HepG2 (cell line): Measurements from ENCODE around the gene UVSSA. TPM values are rescaled to one million over a fixed set of nuclear protein-coding genes. Genes with fewer than 3 reads are reported as not detected.

Experiments
- CEBPB ChIP-seq: IDR thresholded peaks from 2 replicates; pipeline ENCODE4 v1.6.1; 2011; ENCODE audit warnings: low read depth, low read length, improper control_type of control experiment, borderline replicate concordance
- FOSL2 ChIP-seq: sonication (generic); formaldehyde crosslinking; IDR thresholded peaks from 2 replicates; pipeline ENCODE4 v1.4.0; 2020; ENCODE audit warnings: missing genetic modification reagents
- HNF4G ChIP-seq, 2 experiments: sonication (generic) in 1 of 2; formaldehyde crosslinking in 1 of 2; IDR thresholded peaks; 2 replicates each; pipeline versions ENCODE4 v1.4.0 to v1.6.1; 2011 to 2020; ENCODE audit warnings: borderline replicate concordance in 2 of 2, low read depth in 2 of 2, mild to moderate bottlenecking in 2 of 2, low read length in 1 of 2, missing genetic modification reagents in 1 of 2, moderate library complexity in 1 of 2
- polyA plus RNA-seq, 8 experiments: library from polyadenylated mRNA; depleted of rRNA in 3 of 8; stranded (reverse) in 7 of 8; unstranded in 1 of 8; fragments of >200 nt; fragmentation: Illumina TruSeq in 4 of 8; extraction: Trizol in 4 of 8; gene quantifications; 2 replicates each; pipeline versions ENCODE4 v1.2.1 to v1.2.3, GENCODE V29; 2011 to 2016; ENCODE audit warnings: low read depth in 4 of 8, missing spikeins in 1 of 8, mixed read lengths in 1 of 8; ENCODE audit not compliant: insufficient read depth in 1 of 8
- total RNA-seq, 5 experiments: library from RNA; depleted of rRNA; stranded (reverse); fragments of >200 nt; fragmentation: Illumina TruSeq; extraction: Trizol; gene quantifications; 2 replicates each; pipeline ENCODE4 v1.2.3, GENCODE V29; 2016; ENCODE audit warnings: low read depth in 1 of 5
- TF ChIP-seq, protein P1 (sequence below): sonication (generic); formaldehyde crosslinking; IDR thresholded peaks from 2 replicates; pipeline ENCODE4 v1.4.0; 2020; ENCODE audit warnings: missing genetic modification reagents
- TF ChIP-seq, protein P2 (sequence below): sonication (generic); formaldehyde crosslinking; IDR thresholded peaks from 2 replicates; pipeline ENCODE4 v1.5.0; 2020; ENCODE audit warnings: missing genetic modification reagents
- TF ChIP-seq, protein P3 (sequence below): sonication (generic); formaldehyde crosslinking; IDR thresholded peaks from 2 replicates; pipeline ENCODE4 v1.8.1; 2023; ENCODE audit warnings: missing genetic modification reagents, inconsistent platforms, borderline replicate concordance
- TF ChIP-seq, protein P4 (sequence below): sonication (generic); formaldehyde crosslinking; IDR thresholded peaks from 2 replicates; pipeline ENCODE4 v1.5.0; 2020; ENCODE audit warnings: missing genetic modification reagents, mild to moderate bottlenecking, borderline replicate concordance

The UVSSA gene
- total and polyA plus RNA-seq, 2 of the 13 experiments (the other 11 are each of a cell fraction or from before 2014, with no cell fraction given), result 4.6 to 8.4 TPM

DNA sequence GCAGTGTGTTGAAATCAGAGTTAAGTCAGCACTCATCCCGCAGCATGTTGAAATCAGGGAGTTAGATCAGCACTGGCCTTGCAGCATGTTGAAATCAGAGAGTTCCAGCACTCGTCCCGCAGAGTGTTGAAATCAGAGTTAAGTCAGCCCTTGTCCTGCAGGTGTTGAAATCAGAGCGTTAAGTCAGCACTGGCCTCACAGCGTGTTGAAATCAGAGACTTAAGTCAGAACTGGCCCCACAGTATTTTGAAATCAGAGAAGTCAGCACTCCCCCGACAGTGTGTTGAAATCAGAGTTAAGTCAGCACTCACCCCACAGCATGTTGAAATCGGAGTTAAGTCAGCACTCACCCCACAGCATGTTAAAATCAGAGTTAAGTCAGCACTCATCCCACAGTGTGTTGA is 10.9 kb upstream of the UVSSA start (continued):
- TF ChIP-seq, protein P1, sequence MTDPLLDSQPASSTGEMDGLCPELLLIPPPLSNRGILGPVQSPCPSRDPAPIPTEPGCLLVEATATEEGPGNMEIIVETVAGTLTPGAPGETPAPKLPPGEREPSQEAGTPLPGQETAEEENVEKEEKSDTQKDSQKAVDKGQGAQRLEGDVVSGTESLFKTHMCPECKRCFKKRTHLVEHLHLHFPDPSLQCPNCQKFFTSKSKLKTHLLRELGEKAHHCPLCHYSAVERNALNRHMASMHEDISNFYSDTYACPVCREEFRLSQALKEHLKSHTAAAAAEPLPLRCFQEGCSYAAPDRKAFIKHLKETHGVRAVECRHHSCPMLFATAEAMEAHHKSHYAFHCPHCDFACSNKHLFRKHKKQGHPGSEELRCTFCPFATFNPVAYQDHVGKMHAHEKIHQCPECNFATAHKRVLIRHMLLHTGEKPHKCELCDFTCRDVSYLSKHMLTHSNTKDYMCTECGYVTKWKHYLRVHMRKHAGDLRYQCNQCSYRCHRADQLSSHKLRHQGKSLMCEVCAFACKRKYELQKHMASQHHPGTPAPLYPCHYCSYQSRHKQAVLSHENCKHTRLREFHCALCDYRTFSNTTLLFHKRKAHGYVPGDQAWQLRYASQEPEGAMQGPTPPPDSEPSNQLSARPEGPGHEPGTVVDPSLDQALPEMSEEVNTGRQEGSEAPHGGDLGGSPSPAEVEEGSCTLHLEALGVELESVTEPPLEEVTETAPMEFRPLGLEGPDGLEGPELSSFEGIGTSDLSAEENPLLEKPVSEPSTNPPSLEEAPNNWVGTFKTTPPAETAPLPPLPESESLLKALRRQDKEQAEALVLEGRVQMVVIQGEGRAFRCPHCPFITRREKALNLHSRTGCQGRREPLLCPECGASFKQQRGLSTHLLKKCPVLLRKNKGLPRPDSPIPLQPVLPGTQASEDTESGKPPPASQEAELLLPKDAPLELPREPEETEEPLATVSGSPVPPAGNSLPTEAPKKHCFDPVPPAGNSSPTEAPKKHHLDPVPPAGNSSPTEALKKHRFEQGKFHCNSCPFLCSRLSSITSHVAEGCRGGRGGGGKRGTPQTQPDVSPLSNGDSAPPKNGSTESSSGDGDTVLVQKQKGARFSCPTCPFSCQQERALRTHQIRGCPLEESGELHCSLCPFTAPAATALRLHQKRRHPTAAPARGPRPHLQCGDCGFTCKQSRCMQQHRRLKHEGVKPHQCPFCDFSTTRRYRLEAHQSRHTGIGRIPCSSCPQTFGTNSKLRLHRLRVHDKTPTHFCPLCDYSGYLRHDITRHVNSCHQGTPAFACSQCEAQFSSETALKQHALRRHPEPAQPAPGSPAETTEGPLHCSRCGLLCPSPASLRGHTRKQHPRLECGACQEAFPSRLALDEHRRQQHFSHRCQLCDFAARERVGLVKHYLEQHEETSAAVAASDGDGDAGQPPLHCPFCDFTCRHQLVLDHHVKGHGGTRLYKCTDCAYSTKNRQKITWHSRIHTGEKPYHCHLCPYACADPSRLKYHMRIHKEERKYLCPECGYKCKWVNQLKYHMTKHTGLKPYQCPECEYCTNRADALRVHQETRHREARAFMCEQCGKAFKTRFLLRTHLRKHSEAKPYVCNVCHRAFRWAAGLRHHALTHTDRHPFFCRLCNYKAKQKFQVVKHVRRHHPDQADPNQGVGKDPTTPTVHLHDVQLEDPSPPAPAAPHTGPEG, result no peak
- TF ChIP-seq CEBPB (peak; percentile 58; the same call in 1 of the 2 replicates), FOSL2 (CRISPR knock-in tag) (0 out of 2 replicates have a peak, but pooled peaks have one; percentile 17), HNF4G (IDR thresholded peaks at IDR 0.05; ENCODE audit: borderline replicate concordance, low read depth, low read length) (no peak), HNF4G (CRISPR knock-in tag; IDR thresholded peaks at IDR 0.05; ENCODE audit: borderline replicate concordance, low read depth) (no peak)
- TF ChIP-seq, protein P2, sequence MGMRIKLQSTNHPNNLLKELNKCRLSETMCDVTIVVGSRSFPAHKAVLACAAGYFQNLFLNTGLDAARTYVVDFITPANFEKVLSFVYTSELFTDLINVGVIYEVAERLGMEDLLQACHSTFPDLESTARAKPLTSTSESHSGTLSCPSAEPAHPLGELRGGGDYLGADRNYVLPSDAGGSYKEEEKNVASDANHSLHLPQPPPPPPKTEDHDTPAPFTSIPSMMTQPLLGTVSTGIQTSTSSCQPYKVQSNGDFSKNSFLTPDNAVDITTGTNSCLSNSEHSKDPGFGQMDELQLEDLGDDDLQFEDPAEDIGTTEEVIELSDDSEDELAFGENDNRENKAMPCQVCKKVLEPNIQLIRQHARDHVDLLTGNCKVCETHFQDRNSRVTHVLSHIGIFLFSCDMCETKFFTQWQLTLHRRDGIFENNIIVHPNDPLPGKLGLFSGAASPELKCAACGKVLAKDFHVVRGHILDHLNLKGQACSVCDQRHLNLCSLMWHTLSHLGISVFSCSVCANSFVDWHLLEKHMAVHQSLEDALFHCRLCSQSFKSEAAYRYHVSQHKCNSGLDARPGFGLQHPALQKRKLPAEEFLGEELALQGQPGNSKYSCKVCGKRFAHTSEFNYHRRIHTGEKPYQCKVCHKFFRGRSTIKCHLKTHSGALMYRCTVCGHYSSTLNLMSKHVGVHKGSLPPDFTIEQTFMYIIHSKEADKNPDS (CRISPR knock-in tag), result no peak
- TF ChIP-seq, protein P3, sequence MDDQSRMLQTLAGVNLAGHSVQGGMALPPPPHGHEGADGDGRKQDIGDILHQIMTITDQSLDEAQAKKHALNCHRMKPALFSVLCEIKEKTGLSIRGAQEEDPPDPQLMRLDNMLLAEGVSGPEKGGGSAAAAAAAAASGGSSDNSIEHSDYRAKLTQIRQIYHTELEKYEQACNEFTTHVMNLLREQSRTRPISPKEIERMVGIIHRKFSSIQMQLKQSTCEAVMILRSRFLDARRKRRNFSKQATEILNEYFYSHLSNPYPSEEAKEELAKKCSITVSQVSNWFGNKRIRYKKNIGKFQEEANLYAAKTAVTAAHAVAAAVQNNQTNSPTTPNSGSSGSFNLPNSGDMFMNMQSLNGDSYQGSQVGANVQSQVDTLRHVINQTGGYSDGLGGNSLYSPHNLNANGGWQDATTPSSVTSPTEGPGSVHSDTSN (CRISPR knock-in tag), result no peak
- TF ChIP-seq, protein P4, sequence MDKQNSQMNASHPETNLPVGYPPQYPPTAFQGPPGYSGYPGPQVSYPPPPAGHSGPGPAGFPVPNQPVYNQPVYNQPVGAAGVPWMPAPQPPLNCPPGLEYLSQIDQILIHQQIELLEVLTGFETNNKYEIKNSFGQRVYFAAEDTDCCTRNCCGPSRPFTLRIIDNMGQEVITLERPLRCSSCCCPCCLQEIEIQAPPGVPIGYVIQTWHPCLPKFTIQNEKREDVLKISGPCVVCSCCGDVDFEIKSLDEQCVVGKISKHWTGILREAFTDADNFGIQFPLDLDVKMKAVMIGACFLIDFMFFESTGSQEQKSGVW (CRISPR knock-in tag), result no peak
